SU-DHL-6 (cell line): Measurements from ENCODE around the gene BTBD16.

Experiments used
- CTCF ChIP-seq: fragments of 200-600 bp; sonication (generic); IDR thresholded peaks from one replicate; pipeline ENCODE4 v1.5.1; 2017; ENCODE audit warnings: antibody characterized with exemption, mild to moderate bottlenecking, low read length, moderate library complexity; ENCODE audit not compliant: insufficient read depth, poor library complexity, severe bottlenecking
- EZH2phosphoT487 ChIP-seq: fragments of 200-600 bp; sonication (generic), shearing (Covaris generic); conservative IDR thresholded peaks from 2 replicates; pipeline ENCODE4 v1.6.1; 2018; ENCODE audit warnings: mild to moderate bottlenecking, antibody characterized with exemption, low read length, moderate library complexity, mixed read lengths

GRCh38 chr10:122379041-122379440 lies 107.9 kb downstream of the BTBD16 start:
- TF ChIP-seq CTCF (no peak), EZH2phosphoT487 (no peak)
